Liver (tissue), 9 donors: ENCODE results near the gene AURKB. TPM values are rescaled to one million over a fixed set of nuclear protein-coding genes. Genes with fewer than 3 reads are reported as not detected.

Source experiments
- DNase-seq: peaks from one replicate; pipeline ENCODE4 v3.0.0-alpha.2; 2017; ENCODE audit warnings: low spot score
- H3K27ac ChIP-seq, 2 donors: one replicate each; pipeline ENCODE4 v1.7.0; 2013; ENCODE audit warnings: inconsistent platforms in 2 of 2, low read length in 2 of 2, control low read depth in 1 of 2, low read depth in 1 of 2, mild to moderate bottlenecking in 1 of 2
- H3K27me3 ChIP-seq, 4 donors: one replicate each; pipeline versions ENCODE4 v1.6.1 to v1.7.0; 2013; ENCODE audit warnings: low read length in 3 of 4, inconsistent platforms in 1 of 4, mild to moderate bottlenecking in 1 of 4, moderate library complexity in 1 of 4; ENCODE audit not compliant: control insufficient read depth in 4 of 4, insufficient read depth in 4 of 4
- H3K36me3 ChIP-seq, 4 donors: one replicate each; pipeline versions ENCODE4 v1.6.1 to v1.7.0; 2013; ENCODE audit warnings: low read length in 3 of 4, mild to moderate bottlenecking in 3 of 4, low read depth in 1 of 4, moderate library complexity in 1 of 4; ENCODE audit not compliant: control insufficient read depth in 4 of 4, insufficient read depth in 3 of 4
- H3K4me1 ChIP-seq, 4 donors: one replicate each; pipeline versions ENCODE4 v1.6.1 to v1.7.0; 2013; ENCODE audit warnings: low read length in 3 of 4, mild to moderate bottlenecking in 3 of 4, moderate library complexity in 1 of 4; ENCODE audit not compliant: control insufficient read depth in 4 of 4, insufficient read depth in 4 of 4
- H3K4me3 ChIP-seq, 3 donors: one replicate each; pipeline versions ENCODE4 v1.6.1 to v1.7.0; 2013; ENCODE audit warnings: low read length in 3 of 3, control low read depth in 1 of 3, low read depth in 1 of 3, mild to moderate bottlenecking in 1 of 3
- H3K9ac ChIP-seq, 2 donors: one replicate each; pipeline ENCODE4 v1.7.0; 2013; ENCODE audit warnings: low read length in 2 of 2, mild to moderate bottlenecking in 2 of 2, moderate library complexity in 2 of 2, control low read depth in 1 of 2, low read depth in 1 of 2
- H3K9me3 ChIP-seq, 4 donors: one replicate each; pipeline versions ENCODE4 v1.6.1 to v1.7.0; 2013; ENCODE audit warnings: low read length in 3 of 4; ENCODE audit not compliant: control insufficient read depth in 4 of 4
- EGR1 ChIP-seq, 2 donors: IDR thresholded peaks; 2 replicates each; pipeline ENCODE4 v1.6.1; 2016 to 2018; ENCODE audit warnings: antibody characterized with exemption in 2 of 2, low read depth in 2 of 2
- FOXA1 ChIP-seq: IDR thresholded peaks from 2 replicates; pipeline ENCODE4 v1.6.1; 2016; ENCODE audit warnings: antibody characterized with exemption
- FOXA2 ChIP-seq: IDR thresholded peaks from 2 replicates; pipeline ENCODE4 v1.6.1; 2016; ENCODE audit warnings: antibody characterized with exemption
- GABPA ChIP-seq, 2 donors: IDR thresholded peaks in 1 of 2; conservative IDR thresholded peaks in 1 of 2; 2 replicates each; pipeline ENCODE4 v1.6.1; 2016; ENCODE audit warnings: antibody characterized with exemption in 2 of 2, mild to moderate bottlenecking in 1 of 2, moderate library complexity in 1 of 2
- HNF4A ChIP-seq, 2 donors: conservative IDR thresholded peaks; 2 replicates each; pipeline ENCODE4 v1.6.1; 2016; ENCODE audit warnings: antibody characterized with exemption in 2 of 2, mild to moderate bottlenecking in 2 of 2
- HNF4G ChIP-seq: IDR thresholded peaks from 2 replicates; pipeline ENCODE4 v1.6.1; 2016; ENCODE audit warnings: antibody characterized with exemption
- JUND ChIP-seq, 2 donors: IDR thresholded peaks; 2 replicates each; pipeline ENCODE4 v1.6.1; 2016; ENCODE audit warnings: antibody characterized with exemption in 2 of 2
- MAX ChIP-seq: IDR thresholded peaks from 2 replicates; pipeline ENCODE4 v1.6.1; 2016; ENCODE audit warnings: antibody characterized with exemption
- NR2F2 ChIP-seq: IDR thresholded peaks from 2 replicates; pipeline ENCODE4 v1.6.1; 2016; ENCODE audit warnings: antibody characterized with exemption
- RAD21 ChIP-seq, 2 donors: IDR thresholded peaks; 2 replicates each; pipeline ENCODE4 v1.6.1; 2016; ENCODE audit warnings: antibody characterized with exemption in 2 of 2, mild to moderate bottlenecking in 2 of 2
- REST ChIP-seq: IDR thresholded peaks from 2 replicates; pipeline ENCODE4 v1.6.1; 2016; ENCODE audit warnings: antibody characterized with exemption, mild to moderate bottlenecking
- RXRA ChIP-seq, 2 donors: IDR thresholded peaks; 2 replicates each; pipeline ENCODE4 v1.6.1; 2017 to 2018; ENCODE audit warnings: antibody characterized with exemption in 2 of 2, mild to moderate bottlenecking in 1 of 2
- SP1 ChIP-seq: IDR thresholded peaks from 2 replicates; pipeline ENCODE4 v1.6.1; 2018; ENCODE audit warnings: antibody characterized with exemption, mild to moderate bottlenecking
- TAF1 ChIP-seq: conservative IDR thresholded peaks from 2 replicates; pipeline ENCODE4 v1.6.1; 2016; ENCODE audit warnings: antibody characterized with exemption, mild to moderate bottlenecking
- WGBS: extraction: QIAGEN DNeasy Blood & Tissue Kit; methylation state at CpG from one replicate; pipeline ENCODE4 v1.1.7; 2013; 5-methylcytosine and 5-hydroxymethylcytosine counted together
- polyA plus RNA-seq, 2 donors: library from polyadenylated mRNA; stranded (reverse) in 1 of 2; unstranded in 1 of 2; fragments of 200-250 nt in 1 of 2; fragments of >200 nt in 1 of 2; fragmentation: Nextera tagmentation in 1 of 2; extraction: Ambion mirVana in 1 of 2; gene quantifications; one replicate each; pipeline versions ENCODE4 v1.2.1 to v1.2.3, GENCODE V29; 2013 to 2015
- total RNA-seq, 2 donors: library from RNA; depleted of rRNA; stranded (reverse); fragments of >200 nt; gene quantifications; one replicate each; pipeline ENCODE4 v1.2.3, GENCODE V29; 2014
- donor health status: healthy.
- donor health status: healthy.
- donor health status: healthy.
- donor health status: healthy.
- donor health status: healthy.

The AURKB gene
- total and polyA plus RNA-seq, 4 donors: 0.42 to 25.9 (median 3.0) TPM

- TF ChIP-seq GABPA (IDR thresholded peaks at IDR 0.05 in 1 of 2, conservative IDR thresholded peaks at IDR 0.05 in 1 of 2): peak in 1 of 2 donors; percentile 69
- peak; percentile 98 to 99 for TF ChIP-seq JUND (IDR thresholded peaks at IDR 0.05)
- TF ChIP-seq FOXA1: peak; percentile 95
- no peak for TF ChIP-seq TAF1
- TF ChIP-seq MAX: peak; percentile 93
- peak in 1 of 2 donors; percentile 65 for TF ChIP-seq RAD21 (IDR thresholded peaks at IDR 0.05)
- TF ChIP-seq HNF4G: peak; percentile 34
These were observed 26.8 kb upstream of the AURKB start (continued) for GRCh38 chr17:8237175-8237574.

- no peak for DNase-seq
- no peak overlapping the region for H3K9ac ChIP-seq
- no peak for TF ChIP-seq JUND (IDR thresholded peaks at IDR 0.05)
- TF ChIP-seq MAX: no peak
- no peak for TF ChIP-seq REST
- no peak for TF ChIP-seq RAD21 (IDR thresholded peaks at IDR 0.05)
- no peak for TF ChIP-seq GABPA (IDR thresholded peaks at IDR 0.05 in 1 of 2, conservative IDR thresholded peaks at IDR 0.05 in 1 of 2)
- no peak for TF ChIP-seq NR2F2
- no peak for TF ChIP-seq FOXA2
- TF ChIP-seq HNF4G: no peak
- TF ChIP-seq FOXA1: no peak
- TF ChIP-seq EGR1 (IDR thresholded peaks at IDR 0.05; ENCODE audit: low read depth in 2 of 2): no peak
- no peak for TF ChIP-seq RXRA (IDR thresholded peaks at IDR 0.05)
- no peak for TF ChIP-seq TAF1
- no peak for TF ChIP-seq HNF4A (conservative IDR thresholded peaks at IDR 0.05)
- TF ChIP-seq SP1: no peak
- 97% methylated on average over 7 of the region's 7 CpGs for WGBS
- no peak overlapping the region for H3K4me3 ChIP-seq
- H3K4me1 ChIP-seq: peaks cover 0 to 14% (median 11%) of the 10 kb centered on the region in 4 donors
- no peaks in the 10 kb centered on the region for H3K9me3 ChIP-seq
- H3K27me3 ChIP-seq: no peaks in the 10 kb centered on the region
- H3K36me3 ChIP-seq: peaks cover 12 to 66% (median 43%) of the 10 kb centered on the region in 4 donors
- H3K27ac ChIP-seq: no peak overlapping the region
These were observed 25.3 kb upstream of the AURKB start for GRCh38 chr17:8235676-8236075.

GRCh38 chr17:8234361-8235270 lies 24.2 kb upstream of the AURKB start:
- no peak for TF ChIP-seq REST
- DNase-seq: no peak
- Histone ChIP-seq H3K4me1 (peaks cover 0 to 14% (median 11%) of the 10 kb centered on the region in 4 donors), H3K4me3 (no peak overlapping the region), H3K9me3 (no peaks in the 10 kb centered on the region), H3K27me3 (no peaks in the 10 kb centered on the region), H3K9ac (no peak overlapping the region), H3K27ac (no peak overlapping the region), H3K36me3 (peaks cover 19 to 72% (median 49%) of the 10 kb centered on the region in 4 donors)
- WGBS: 97% methylated on average over 21 of the region's 21 CpGs
